GM21737 (cell line): ENCODE measurements around the gene TEX261.
"Not testable (repeated sequence)": the region's sequence is repeated elsewhere in the genome, so short reads cannot be mapped to it uniquely, and the experiment has no call there.

Source experiments
- ATAC-seq: cut with Tn5 transposase; IDR thresholded peaks from one replicate; pipeline ENCODE4 v1.9.1; 2021; ENCODE audit warnings: mild to moderate bottlenecking, moderate library complexity; ENCODE audit not compliant: unreplicated experiment

The TEX261 gene

DNA sequence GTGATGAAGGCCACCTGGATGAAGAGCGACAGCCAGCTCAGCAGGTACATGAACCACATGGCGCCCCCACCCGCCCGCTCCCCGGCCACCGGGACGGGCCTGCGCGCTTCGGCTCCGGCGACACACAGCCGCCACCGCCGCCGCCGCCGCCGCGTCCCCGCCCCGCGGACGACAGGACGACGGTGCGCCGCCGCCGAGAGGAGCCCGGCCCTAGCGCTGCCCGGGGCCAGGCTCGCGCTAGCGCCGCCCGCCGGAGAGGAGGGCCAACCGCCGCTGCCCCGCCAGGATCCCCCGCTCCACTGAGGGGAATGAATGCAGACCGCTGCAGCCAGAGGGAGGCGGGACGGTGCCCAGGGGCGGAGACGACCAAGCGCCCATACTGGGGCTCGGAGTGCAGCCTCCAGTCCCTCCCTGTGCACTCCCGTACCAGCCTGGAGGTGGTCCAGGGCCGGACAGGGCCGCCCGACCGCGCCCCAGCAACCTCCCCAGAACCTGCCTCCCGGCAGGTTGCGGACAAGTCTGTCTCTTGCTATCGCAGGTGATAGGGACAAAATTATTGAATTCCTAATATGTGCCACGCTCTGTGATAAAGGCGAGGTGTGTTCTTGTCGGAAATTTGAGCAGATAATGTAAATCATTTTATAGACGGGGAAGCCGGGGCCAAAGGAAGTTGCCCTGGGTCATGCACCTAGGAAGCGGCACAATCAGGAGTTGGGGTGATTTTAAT, at the start of gene TEX261:
Gene TEX261, minus strand, starts transcription at position 175 of the 727 bp plus-strand sequence. Its CDS starts 116 bp downstream, at position 59.
- ATAC-seq = peak; percentile 95

DNA sequence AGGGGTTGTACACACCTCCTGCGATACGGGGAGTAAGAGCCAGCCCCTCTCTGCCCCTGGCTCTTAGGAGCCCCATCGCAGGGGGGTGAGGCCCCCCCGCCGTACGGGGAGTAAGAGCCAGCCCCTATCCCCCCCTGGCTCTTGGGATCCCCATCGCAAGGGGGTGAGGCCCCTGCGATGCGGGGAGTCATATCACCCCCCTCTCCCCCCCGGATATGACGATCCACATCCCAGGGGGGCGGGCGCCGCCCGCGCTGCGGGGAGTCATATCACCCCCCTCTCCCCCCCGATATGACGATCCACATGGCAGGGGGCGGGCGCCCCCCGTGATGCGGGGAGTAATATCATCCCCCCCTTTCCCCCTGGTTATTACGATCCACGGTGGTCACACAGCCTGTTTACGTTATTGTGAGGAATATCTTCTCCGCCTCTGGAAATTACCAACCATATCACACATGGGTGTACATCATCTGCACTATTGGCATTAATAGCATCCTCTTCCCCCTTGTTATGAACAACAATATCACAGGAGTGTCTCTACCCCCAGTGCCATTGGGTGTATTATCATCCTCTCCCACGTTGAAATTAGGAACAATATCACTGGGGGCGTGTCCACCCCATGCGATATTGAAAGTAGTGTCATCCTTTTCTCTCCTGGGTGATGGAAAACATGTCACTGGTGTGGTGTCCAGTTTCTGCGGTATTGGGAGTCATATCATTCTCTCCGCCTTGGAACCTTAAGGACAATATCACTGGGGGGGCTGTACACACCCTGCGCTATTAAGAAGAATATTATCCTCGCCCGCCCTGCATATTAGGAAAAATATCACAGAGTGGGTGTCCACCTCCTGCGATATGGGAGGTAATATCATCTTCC, 49.1 kb upstream of the TEX261 start:
- no peak for ATAC-seq

DNA sequence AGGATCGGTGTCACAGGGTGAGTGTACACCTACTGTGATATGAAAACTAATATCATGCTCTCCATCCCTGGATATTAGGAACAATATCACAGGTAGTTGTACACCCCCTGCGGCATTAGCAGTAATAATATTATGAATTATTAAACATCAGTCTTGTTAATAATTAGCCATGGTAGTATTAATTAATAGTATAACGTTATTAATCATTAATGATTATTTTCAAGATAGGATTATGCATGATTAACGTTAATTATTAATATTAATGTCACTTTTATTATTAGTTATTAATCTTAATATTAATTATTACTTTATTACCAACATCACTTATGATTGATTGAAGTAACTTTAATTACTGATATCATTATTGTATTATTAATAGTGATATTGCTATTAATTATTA, 47.6 kb upstream of the TEX261 start:
- no peak for ATAC-seq

DNA sequence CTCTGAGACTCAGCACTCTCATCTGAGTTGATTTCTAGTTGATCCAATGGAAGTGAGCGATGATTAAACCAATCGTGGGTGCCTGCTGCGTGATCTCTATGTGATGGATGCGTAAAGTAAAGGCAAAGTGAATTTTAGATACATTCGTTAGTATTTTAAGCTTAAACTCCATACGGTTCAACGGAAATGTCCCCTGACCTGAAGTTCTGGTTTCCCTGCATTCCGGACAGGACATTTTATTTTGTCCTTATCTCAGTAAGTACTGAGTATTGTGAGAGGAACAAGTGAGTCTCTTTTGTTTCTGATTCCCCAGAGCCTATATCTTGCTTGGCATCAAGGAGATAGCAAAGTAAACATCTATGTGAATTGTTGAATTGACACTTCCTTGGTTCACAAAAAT, 41.6 kb upstream of the TEX261 start:
- ATAC-seq = not testable (repeated sequence)

DNA sequence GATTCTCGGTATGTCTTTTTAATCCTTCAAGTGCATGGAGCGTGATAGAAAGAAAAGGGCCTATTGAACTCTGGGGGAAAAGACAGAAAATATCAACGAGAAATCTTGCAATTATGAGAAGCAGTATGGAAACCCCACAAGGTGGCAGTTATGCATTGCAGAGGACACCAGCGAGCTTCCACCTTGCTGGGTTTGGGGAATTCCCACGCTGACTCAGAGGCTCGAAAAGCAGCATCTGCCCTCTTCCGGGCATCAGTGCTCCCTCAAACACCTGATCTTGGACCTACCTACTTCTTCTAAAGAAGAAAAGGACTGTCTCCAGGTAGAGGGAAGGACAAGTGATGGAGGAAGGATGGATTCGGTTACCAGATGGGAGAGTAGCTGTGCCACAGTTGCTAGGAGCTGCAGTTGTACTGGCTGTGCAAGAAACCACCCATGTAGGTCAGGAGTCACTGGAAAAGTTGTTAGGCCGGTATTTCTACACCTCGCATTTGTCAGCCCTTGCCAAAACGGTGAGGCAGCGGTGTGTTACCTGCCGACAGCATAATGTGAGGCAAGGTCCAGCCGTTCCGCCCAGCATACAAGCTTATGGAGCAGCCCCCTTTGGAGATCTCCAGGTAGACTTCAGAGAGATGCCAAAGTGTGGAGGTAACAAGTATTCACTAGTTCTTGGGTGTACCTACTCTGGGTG, 29.0 kb upstream of the TEX261 start:
- not testable (repeated sequence) for ATAC-seq

DNA sequence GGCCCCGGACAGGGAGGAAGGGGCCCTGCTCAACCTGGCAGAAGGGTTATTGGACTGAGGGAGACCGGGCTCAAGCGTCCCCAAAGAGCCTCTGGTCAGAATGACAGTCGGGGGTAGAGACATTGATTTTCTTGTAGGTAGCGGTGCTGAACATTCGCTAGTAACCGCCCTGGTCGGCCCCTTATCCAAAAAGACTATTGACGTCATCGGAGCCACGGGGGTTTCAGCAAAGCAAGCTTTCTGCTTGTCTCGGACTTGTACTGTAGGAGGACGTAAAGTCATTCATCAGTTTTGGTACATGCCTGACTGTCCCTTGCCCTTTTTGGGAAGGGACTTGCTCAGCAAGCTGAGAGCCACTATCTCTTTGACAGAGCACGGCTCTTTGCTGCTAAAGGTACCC, 26.7 kb upstream of the TEX261 start:
- ATAC-seq = not testable (repeated sequence)

DNA sequence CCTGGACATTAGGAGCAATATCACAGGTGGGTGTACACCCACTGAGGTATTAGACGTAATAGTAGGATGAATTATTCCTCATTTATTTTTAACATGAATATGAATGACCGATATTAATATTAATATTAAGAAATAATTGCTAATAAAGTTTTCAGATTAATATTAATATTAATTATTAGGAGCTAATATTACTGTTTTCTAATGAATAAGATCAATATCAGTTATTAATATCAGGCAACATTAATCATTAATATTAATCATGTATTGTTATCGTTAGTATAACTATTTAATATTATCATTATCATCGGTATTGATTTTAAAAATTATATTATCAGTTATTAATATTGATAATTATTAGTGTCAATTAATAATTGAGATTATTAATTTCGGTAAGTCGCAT, 25.3 kb upstream of the TEX261 start:
- not testable (repeated sequence) for ATAC-seq

DNA sequence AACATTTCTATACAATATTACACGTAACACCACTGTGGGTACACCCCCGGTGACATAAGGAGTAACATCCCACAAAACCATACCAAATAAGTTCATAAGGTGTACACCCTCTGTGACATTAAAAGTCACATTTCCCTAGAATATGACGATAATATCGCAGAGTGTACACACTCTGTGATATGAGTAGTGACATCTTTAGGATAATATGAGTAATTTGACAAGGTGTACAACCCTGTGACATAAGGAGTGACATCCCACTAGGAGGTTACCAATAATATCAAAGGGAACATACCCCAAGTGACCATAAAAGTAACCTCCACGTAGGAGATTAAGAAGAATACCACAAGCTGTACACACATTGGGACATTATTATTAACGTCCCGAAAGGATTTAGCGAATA, 24.0 kb upstream of the TEX261 start:
- no peak for ATAC-seq

DNA sequence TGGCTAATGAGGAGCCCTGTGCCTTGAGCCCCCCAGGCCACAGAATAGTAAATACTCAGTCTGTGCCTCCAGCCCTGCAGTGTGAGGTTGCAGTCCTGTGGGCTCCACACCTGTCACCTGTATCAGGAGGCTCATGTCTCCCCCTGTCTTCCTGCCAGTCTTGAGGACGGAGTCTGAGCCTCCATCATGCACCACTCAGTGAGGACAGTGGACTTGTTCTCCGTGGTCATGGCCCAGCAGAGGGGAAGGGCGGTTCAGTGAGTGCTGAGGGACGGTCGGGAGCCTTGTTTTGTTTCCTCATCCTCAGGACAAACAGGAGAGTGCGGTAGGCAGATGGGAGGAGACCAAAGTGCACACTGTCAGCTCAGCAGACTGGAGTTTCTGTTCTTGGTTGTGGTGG, 17.1 kb upstream of the TEX261 start:
- ATAC-seq = not testable (repeated sequence)

DNA sequence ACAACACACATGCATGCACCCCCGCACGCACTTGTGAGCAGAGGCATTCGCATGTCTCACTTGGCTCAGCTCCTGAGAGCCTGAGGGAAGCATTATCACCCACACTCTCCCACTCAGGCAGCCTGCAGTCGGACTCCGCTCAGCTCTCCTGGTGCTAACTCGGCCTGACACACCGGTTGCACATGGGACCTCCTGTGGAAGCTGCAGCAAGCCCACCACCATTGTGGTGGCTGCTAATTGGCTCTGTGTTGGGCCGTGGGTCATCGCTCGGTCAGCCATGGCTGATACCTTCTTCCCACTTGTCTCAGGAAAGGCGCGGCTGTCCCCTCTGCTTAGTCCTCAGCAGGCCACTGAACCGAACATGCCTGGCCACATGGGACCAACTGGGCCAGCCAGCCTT, 13.7 kb upstream of the TEX261 start:
- ATAC-seq = no peak

DNA sequence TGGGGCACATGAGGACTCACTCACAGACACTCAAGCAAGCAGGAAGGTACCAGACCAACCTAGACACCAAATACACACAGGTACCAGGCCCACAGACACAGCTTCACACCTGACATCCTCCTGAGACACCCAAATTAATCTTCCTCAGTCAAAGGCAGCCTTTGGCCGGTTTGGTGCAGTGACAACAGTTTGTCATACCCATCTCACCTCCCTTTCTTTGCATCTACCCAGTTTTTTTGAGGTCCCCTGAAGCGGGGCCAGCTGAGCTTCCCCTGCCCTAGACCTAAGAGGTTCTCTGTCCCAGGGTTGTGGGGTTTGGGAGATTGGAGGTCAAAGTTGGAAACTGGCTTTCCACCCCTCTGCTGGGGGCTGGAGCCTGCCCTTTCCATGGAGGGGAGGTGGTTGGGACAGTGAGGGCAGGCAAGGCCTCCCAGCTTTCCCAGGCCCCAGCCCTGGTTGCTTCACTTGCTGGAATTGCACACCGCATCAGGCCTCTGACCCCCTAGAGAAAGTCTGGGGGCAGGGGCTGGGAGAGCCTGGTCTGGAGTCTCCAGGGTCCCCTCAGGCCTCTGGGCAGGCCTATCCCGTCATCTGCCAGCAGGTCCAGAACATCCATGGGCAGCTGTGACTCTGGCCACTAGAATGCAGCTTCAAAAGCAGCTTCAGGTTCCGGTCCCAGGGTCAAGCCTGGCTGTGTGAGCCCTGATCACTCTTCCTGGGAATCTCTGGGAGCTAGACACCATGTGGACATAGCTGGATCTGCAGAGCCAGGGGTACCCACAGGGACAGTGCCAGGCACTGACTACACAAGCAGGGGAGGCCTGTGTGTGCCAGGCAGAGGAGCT, 12.5 kb upstream of the TEX261 start:
- no peak for ATAC-seq

DNA sequence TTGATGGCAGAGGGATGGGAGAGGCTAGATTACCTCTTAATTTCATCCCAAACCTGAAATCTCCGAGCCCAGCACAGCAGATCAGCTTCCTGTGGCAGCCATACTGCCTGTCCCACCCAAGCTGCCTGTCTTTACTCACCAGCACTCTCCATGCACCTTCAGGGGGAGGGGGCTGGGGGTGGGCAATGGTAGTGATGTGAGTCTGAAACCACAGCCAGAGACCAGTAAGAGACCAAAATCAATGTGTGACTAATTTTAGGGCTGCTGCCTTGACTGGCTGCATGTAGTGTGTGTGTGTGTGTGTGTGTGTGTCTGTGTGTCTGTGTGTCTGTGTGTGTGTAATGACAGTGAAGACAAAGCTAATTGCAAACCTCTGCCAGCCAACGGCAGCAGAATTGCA, 11.7 kb upstream of the TEX261 start:
- no peak for ATAC-seq

DNA sequence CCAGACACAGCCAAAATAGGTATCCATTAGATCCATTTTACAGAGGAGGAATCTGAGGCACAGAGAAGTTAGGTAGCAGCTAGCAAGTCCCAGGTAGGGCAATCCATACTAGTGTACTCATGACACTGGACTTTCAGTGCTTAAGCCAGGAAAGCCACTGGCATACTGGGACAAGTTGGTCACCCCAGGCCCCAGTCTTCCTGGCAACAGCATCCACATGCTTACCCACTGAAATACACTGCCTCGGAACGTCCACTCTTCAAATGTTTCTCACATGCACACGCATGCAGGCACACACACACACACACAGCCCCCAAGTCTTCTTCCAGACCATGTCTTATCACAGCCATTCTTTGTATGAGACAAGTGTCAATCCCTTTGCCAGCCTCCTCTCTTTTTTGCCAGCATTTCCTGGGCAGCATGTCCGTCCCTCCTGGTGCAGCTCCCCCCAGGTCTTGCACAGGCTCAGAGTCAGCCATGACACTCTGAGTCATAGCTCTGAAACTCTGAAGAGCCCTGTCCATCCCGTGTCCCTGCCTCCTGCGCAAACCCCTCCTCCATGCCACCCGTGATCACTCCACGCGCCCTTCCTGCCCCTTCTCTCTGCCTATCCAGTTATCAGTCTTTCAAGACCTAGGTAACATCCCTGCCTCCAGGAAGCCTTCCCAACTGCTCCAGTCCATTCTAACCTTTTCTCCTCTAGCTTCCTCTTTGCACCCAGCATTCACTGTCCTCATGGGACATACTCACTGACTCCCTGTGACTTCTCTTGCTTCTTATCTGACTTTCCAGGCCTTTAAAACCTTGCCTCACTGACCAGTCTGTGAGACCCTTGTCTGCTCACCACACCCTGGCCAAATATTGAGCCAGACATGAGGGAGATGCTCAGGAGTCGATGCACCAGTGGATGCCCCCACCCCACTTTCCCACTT, 10.9 kb upstream of the TEX261 start:
- ATAC-seq = no peak

DNA sequence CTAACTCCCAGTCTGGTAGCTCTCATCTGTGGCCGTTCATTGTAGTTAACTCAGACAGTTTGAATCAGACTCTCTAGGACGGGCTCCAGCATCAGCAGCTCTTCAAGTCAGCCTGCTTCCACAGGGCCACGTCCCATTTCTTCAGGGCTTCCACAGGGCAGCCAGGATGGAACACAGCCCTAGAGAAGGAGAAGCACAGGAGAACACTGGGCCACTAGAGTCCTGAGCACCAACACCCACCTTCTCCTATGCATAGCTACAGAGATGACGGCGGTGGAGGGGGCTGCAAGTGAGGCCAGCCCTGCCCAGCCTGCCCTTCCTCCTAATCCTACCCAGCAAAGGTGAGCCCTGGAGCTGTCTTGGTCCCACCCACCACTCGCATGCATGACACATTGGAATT, 10.2 kb upstream of the TEX261 start:
- ATAC-seq = no peak

DNA sequence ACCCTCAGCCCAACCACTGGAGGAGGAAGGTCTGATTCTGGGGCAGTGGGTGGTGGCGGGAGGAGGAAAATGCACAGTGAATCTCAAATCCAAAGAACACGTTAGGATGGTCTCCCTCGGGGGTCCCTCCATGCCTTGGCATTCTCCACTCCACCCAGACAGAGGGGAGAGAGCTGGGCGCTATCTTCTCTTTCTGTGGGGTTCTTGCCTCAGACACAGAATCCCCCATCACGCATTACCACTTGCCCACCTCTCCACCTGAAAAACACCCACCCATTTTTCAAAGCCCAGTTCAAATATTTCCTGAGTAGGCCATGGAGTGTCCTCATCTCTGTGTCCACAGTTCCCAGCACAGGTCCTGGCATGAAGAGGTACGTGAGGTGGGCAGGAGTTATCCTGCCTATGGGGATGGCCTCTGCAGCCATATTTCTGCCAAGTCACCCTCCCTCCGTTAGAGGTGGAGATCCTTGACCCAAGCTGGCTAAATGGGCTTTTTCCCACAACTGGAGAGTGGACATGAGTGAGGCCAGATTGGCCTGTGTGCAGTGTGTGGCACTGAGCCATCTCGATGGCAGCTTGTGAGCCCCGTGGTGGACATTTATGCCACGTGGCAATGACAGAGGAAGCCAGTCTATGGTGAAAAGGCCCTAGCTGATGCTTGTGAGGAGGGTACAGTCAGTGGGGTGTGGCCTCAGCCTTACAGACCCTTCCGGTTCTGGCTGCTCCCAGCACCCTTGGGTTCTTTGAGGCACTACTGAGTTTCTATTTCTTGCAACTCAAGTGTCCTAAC, 9.5 kb upstream of the TEX261 start:
- ATAC-seq = no peak

DNA sequence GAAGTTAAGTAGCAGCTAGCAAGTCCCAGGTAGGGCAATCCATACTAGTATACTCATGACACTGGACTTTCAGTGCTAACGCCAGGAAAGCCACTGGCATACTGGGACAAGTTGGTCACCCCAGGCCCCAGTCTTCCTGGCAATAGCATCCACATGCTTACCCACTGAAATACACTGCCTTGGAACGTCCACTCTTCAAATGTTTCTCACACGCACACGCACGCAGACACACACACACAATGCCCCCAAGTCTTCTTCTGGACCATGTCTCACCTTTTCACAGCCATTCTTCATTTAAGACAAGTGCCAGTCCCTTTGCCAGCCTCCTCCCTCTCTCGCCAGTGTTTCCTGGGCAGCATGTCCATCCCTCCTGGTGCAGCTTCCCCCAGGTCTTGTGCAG, 8.7 kb upstream of the TEX261 start:
- no peak for ATAC-seq

DNA sequence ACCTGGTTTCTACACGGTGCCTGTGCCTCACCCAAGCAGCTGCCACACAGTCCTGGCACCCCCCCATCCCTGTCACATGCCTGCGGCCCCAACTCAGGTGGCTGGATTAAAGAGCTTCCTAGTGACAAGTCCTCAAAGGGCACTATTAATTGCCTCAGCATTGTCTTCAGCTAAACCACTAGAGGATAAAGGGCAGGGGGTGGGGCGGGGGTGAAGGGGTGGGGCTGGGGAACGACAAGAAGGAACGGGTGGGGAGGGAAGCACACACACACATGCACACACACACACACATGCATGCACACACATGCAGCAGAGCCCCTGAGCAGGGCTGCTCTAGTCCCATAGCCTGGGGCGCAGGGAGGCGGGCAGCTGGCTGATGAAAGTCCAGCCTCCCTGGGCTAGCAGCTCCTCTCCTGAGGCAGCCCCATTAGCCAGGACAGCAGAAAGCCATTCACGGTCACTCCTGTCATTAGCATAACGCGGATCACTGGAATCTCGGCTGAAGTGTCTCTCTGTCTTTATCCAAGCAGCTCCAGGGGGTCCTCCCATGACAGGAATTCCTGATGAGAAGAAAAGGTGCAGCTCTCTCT, 7.4 kb upstream of the TEX261 start:
- no peak for ATAC-seq

DNA sequence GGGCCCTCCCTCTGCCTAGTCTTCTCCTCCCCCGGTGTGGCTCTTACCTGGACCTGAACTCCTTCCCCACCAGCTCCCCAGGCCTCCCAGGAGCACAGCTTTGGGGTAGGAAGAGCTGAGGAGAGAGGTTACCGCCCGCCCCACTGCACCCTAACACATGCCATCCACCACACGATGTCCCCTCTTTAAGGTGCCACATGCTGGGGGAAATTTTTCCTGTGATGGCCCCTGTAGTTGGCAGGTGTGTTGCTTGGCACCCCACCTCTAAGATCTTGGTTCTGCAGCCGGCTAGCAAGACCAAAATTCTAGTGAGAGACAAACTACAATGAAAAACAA, 6.9 kb upstream of the TEX261 start:
- ATAC-seq = no peak
